Stimulated activated CD4-positive, alpha-beta T cell treated with anti-CD3 and anti-CD28 coated beads, Interleukin-15, amount 100 ng/mL, for 1 hour (primary cell): ENCODE results near the gene RWDD1.

Experiments
- DNase-seq, 2 donors: peaks; one replicate each; pipeline ENCODE4 v3.0.0-alpha.2; 2020; ENCODE audit warnings: low read depth in 1 of 2, low spot score in 1 of 2

Gene RWDD1

GRCh38 chr6:116605935-116606334 is 34.6 kb downstream of the RWDD1 start:
- no peak for DNase-seq

- DNase-seq = no peak
Measured at GRCh38 chr6:116611056-116611455, 39.8 kb downstream of the RWDD1 start.

- peak; percentile 23 to 37 for DNase-seq
Measured at GRCh38 chr6:116615937-116616736, 44.8 kb downstream of the RWDD1 start, which contains the start of gene RSPH4A. Gene RSPH4A, plus strand, starts transcription at chr6:116616479. Its CDS starts 145 bp downstream, at chr6:116616624.

- no peak for DNase-seq
Measured at GRCh38 chr6:116616737-116617053, 45.4 kb downstream of the RWDD1 start.

GRCh38 chr6:116624036-116624805 is 52.9 kb downstream of the RWDD1 start:
- no peak for DNase-seq

GRCh38 chr6:116625872-116626271 is 54.6 kb downstream of the RWDD1 start:
- DNase-seq = no peak

- no peak for DNase-seq
Measured at GRCh38 chr6:116629563-116629981, 58.3 kb downstream of the RWDD1 start.

GRCh38 chr6:116631379-116631990 is 60.2 kb downstream of the RWDD1 start:
- no peak for DNase-seq

GRCh38 chr6:116633685-116634084 is 62.4 kb downstream of the RWDD1 start:
- no peak for DNase-seq
